ENCODE measurements around the gene AGAP1.

Gene AGAP1

GRCh38 chr2:235669983-235670962, 176.4 kb downstream of the AGAP1 start:
- TF ChIP-seq FOXP2 (optimal IDR thresholded peaks at IDR 0.05; ENCODE audit: borderline replicate concordance, extremely low read depth, extremely low read length, insufficient read depth) (peak; percentile 18), SIN3A (IDR thresholded peaks at IDR 0.05; ENCODE audit: borderline replicate concordance, insufficient read depth, low read length) (no peak)

GRCh38 chr2:235670974-235671787, 177.3 kb downstream of the AGAP1 start:
- TF ChIP-seq FOXP2 (optimal IDR thresholded peaks at IDR 0.05; ENCODE audit: borderline replicate concordance, extremely low read depth, extremely low read length, insufficient read depth) (peak; percentile 1), SIN3A (IDR thresholded peaks at IDR 0.05; ENCODE audit: borderline replicate concordance, insufficient read depth, low read length) (no peak)

- no peak for TF ChIP-seq SIN3A (IDR thresholded peaks at IDR 0.05; ENCODE audit: borderline replicate concordance, insufficient read depth, low read length)
- no peak for TF ChIP-seq REST (IDR thresholded peaks at IDR 0.05; ENCODE audit: insufficient read depth in 1 of 2, low read depth in 2 of 2, low read length in 2 of 2)
- TF ChIP-seq FOXP2 (optimal IDR thresholded peaks at IDR 0.05; ENCODE audit: borderline replicate concordance, extremely low read depth, extremely low read length, insufficient read depth): no peak
- TF ChIP-seq TAF1 (IDR thresholded peaks at IDR 0.05; ENCODE audit: borderline replicate concordance, insufficient read depth, low read length): no peak
- no peak for TF ChIP-seq POLR2AphosphoS5 (IDR thresholded peaks at IDR 0.05; ENCODE audit: low read depth, low read length)
Observed at GRCh38 chr2:235672720-235673119, 178.9 kb downstream of the AGAP1 start.

- TF ChIP-seq FOXP2 (optimal IDR thresholded peaks at IDR 0.05; ENCODE audit: borderline replicate concordance, extremely low read depth, extremely low read length, insufficient read depth) (no peak), POLR2AphosphoS5 (IDR thresholded peaks at IDR 0.05; ENCODE audit: low read depth, low read length) (no peak), SIN3A (IDR thresholded peaks at IDR 0.05; ENCODE audit: borderline replicate concordance, insufficient read depth, low read length) (no peak), TAF1 (IDR thresholded peaks at IDR 0.05; ENCODE audit: borderline replicate concordance, insufficient read depth, low read length) (no peak), REST (IDR thresholded peaks at IDR 0.05; ENCODE audit: insufficient read depth in 1 of 2, low read depth in 2 of 2, low read length in 2 of 2) (no peak)
Observed at GRCh38 chr2:235674146-235674545, 180.3 kb downstream of the AGAP1 start.

- no peak for TF ChIP-seq REST (IDR thresholded peaks at IDR 0.05; ENCODE audit: insufficient read depth in 1 of 2, low read depth in 2 of 2, low read length in 2 of 2)
- TF ChIP-seq TAF1 (IDR thresholded peaks at IDR 0.05; ENCODE audit: borderline replicate concordance, insufficient read depth, low read length): no peak
- no peak for TF ChIP-seq POLR2AphosphoS5 (IDR thresholded peaks at IDR 0.05; ENCODE audit: low read depth, low read length)
- no peak for TF ChIP-seq FOXP2 (optimal IDR thresholded peaks at IDR 0.05; ENCODE audit: borderline replicate concordance, extremely low read depth, extremely low read length, insufficient read depth)
- TF ChIP-seq SIN3A (IDR thresholded peaks at IDR 0.05; ENCODE audit: borderline replicate concordance, insufficient read depth, low read length): no peak
Observed at GRCh38 chr2:235674812-235675211, 181.0 kb downstream of the AGAP1 start.
